OCI-LY1 (cell line): Measurements from ENCODE around the gene SEMA5A.

Experiments
- H2AFZ ChIP-seq: fragments of 200-600 bp; sonication (generic), shearing (Covaris generic); 2 replicates; pipeline ENCODE4 v1.6.0; 2014; ENCODE audit warnings: antibody characterized with exemption, mild to moderate bottlenecking, low read length
- H3F3A ChIP-seq: fragments of 200-600 bp; sonication (generic), shearing (Covaris generic); 2 replicates; pipeline ENCODE4 v1.6.0; 2014; ENCODE audit warnings: mild to moderate bottlenecking, antibody characterized with exemption, low read length, moderate library complexity; ENCODE audit not compliant: insufficient read depth
- H3K27ac ChIP-seq: fragments of 200-600 bp; sonication (generic); 2 replicates; pipeline ENCODE4 v1.5.1; 2014; ENCODE audit warnings: low read length, mixed run types, mild to moderate bottlenecking, low read depth; ENCODE audit not compliant: poor library complexity, severe bottlenecking
- H3K27me3 ChIP-seq: fragments of 200-600 bp; sonication (generic); 2 replicates; pipeline ENCODE4 v1.6.0; 2014; ENCODE audit warnings: antibody characterized with exemption, mild to moderate bottlenecking, low read length, moderate library complexity; ENCODE audit not compliant: insufficient read depth
- H3K36me3 ChIP-seq: fragments of 200-600 bp; sonication (generic); 2 replicates; pipeline ENCODE4 v1.6.1; 2014; ENCODE audit warnings: mild to moderate bottlenecking, antibody characterized with exemption, low read length, moderate library complexity, mixed read lengths; ENCODE audit not compliant: insufficient read depth
- H3K4me1 ChIP-seq: fragments of 200-600 bp; sonication (generic); 2 replicates; pipeline ENCODE4 v1.5.1; 2014; ENCODE audit warnings: mild to moderate bottlenecking, low read length, moderate library complexity; ENCODE audit not compliant: insufficient read depth, severe bottlenecking
- H3K4me2 ChIP-seq: fragments of 200-600 bp; sonication (generic), shearing (Covaris generic); 2 replicates; pipeline ENCODE4 v1.6.1; 2014; ENCODE audit warnings: low read length
- H3K4me3 ChIP-seq: fragments of 200-600 bp; sonication (generic); 2 replicates; pipeline ENCODE4 v1.5.1; 2014; ENCODE audit warnings: low read length, low read depth, mild to moderate bottlenecking, mixed read lengths; ENCODE audit not compliant: poor library complexity, severe bottlenecking
- H3K79me2 ChIP-seq: fragments of 200-600 bp; shearing (Covaris generic); 2 replicates; pipeline ENCODE4 v1.6.1; 2016; ENCODE audit warnings: mixed run types, low read length, mixed read lengths; ENCODE audit not compliant: insufficient read depth
- H3K9ac ChIP-seq: fragments of 200-600 bp; sonication (generic), shearing (Covaris generic); 2 replicates; pipeline ENCODE4 v1.6.1; 2014; ENCODE audit warnings: mild to moderate bottlenecking, low read length, mixed read lengths
- H3K9me2 ChIP-seq: fragments of 200-600 bp; sonication (generic), shearing (Covaris generic); 2 replicates; pipeline ENCODE4 v1.6.1; 2014; ENCODE audit warnings: low read depth, mild to moderate bottlenecking, low read length, mixed read lengths
- H3K9me3 ChIP-seq: fragments of 200-600 bp; shearing (Covaris generic); 2 replicates; pipeline ENCODE4 v1.6.1; 2014; ENCODE audit warnings: low read length, mixed read lengths
- H4K20me1 ChIP-seq: fragments of 200-600 bp; sonication (generic), shearing (Covaris generic); 2 replicates; pipeline ENCODE4 v1.6.0; 2016; ENCODE audit warnings: mild to moderate bottlenecking, low read length; ENCODE audit not compliant: insufficient read depth
- CTCF ChIP-seq: fragments of 200-600 bp; sonication (generic), shearing (Covaris generic); IDR thresholded peaks from 2 replicates; pipeline ENCODE4 v1.5.1; 2017; ENCODE audit warnings: mild to moderate bottlenecking, antibody characterized with exemption, low read length, moderate library complexity, mixed read lengths
- EZH2 ChIP-seq: fragments of 200-600 bp; sonication (generic), shearing (Covaris generic); IDR thresholded peaks from 2 replicates; pipeline ENCODE4 v1.8.0; 2017; ENCODE audit warnings: borderline replicate concordance, mixed run types, mild to moderate bottlenecking, antibody characterized with exemption, low read length, moderate library complexity, mixed read lengths

SEMA5A gene

GRCh38 chr5:9428272-9428671 is 117.6 kb downstream of the SEMA5A start:
- no peaks in the 10 kb centered on the region for H3K36me3 ChIP-seq
- no peak overlapping the region for H3K9ac ChIP-seq
- no peaks in the 10 kb centered on the region for H3K4me1 ChIP-seq
- no peaks in the 10 kb centered on the region for H3K9me2 ChIP-seq
- no peaks in the 10 kb centered on the region for H3K79me2 ChIP-seq
- TF ChIP-seq CTCF, result no peak
- TF ChIP-seq EZH2, result no peak
- H3F3A ChIP-seq, result no peaks in the 10 kb centered on the region
- no peak overlapping the region for H3K4me2 ChIP-seq
- no peak overlapping the region for H3K4me3 ChIP-seq
- no peaks in the 10 kb centered on the region for H3K9me3 ChIP-seq
- no peak overlapping the region for H2AFZ ChIP-seq
- no peaks in the 10 kb centered on the region for H3K27me3 ChIP-seq
- H3K27ac ChIP-seq, result no peak overlapping the region
- H4K20me1 ChIP-seq, result no peaks in the 10 kb centered on the region

GRCh38 chr5:9425710-9426109 is 120.2 kb downstream of the SEMA5A start:
- H3K9me3 ChIP-seq, result no peaks in the 10 kb centered on the region
- no peak overlapping the region for H3K4me2 ChIP-seq
- H4K20me1 ChIP-seq, result no peaks in the 10 kb centered on the region
- H3K4me1 ChIP-seq, result no peaks in the 10 kb centered on the region
- H3K9ac ChIP-seq, result no peak overlapping the region
- no peaks in the 10 kb centered on the region for H3K27me3 ChIP-seq
- H3K9me2 ChIP-seq, result no peaks in the 10 kb centered on the region
- H3K4me3 ChIP-seq, result no peak overlapping the region
- H3K27ac ChIP-seq, result no peak overlapping the region
- H3K36me3 ChIP-seq, result no peaks in the 10 kb centered on the region
- H3K79me2 ChIP-seq, result no peaks in the 10 kb centered on the region
- no peak overlapping the region for H2AFZ ChIP-seq
- TF ChIP-seq CTCF, result no peak
- H3F3A ChIP-seq, result no peaks in the 10 kb centered on the region

GRCh38 chr5:9423571-9423970 is 122.3 kb downstream of the SEMA5A start:
- Histone ChIP-seq H3K79me2 (no peaks in the 10 kb centered on the region), H3K9me3 (no peaks in the 10 kb centered on the region), H3K9me2 (no peaks in the 10 kb centered on the region), H2AFZ (no peak overlapping the region), H3K27ac (no peak overlapping the region), H3F3A (no peaks in the 10 kb centered on the region), H4K20me1 (no peaks in the 10 kb centered on the region), H3K4me2 (no peak overlapping the region), H3K27me3 (no peaks in the 10 kb centered on the region), H3K36me3 (no peaks in the 10 kb centered on the region), H3K4me1 (no peaks in the 10 kb centered on the region), H3K9ac (no peak overlapping the region), H3K4me3 (no peak overlapping the region)
- TF ChIP-seq CTCF, result no peak
- TF ChIP-seq EZH2, result no peak
